HG03442 (cell line): ENCODE measurements around the gene SPDYE16.
A peak's percentile ranks its signal among the peaks of the same experiment; 100 is the strongest.
"Not testable (repeated sequence)": the region's sequence is repeated elsewhere in the genome, so short reads cannot be mapped to it uniquely, and the experiment has no call there.

Experiments
- ATAC-seq: cut with Tn5 transposase; IDR thresholded peaks from one replicate; pipeline ENCODE4 v1.9.1; 2021; ENCODE audit warnings: mild to moderate bottlenecking, moderate library complexity; ENCODE audit not compliant: unreplicated experiment

The SPDYE16 gene

DNA sequence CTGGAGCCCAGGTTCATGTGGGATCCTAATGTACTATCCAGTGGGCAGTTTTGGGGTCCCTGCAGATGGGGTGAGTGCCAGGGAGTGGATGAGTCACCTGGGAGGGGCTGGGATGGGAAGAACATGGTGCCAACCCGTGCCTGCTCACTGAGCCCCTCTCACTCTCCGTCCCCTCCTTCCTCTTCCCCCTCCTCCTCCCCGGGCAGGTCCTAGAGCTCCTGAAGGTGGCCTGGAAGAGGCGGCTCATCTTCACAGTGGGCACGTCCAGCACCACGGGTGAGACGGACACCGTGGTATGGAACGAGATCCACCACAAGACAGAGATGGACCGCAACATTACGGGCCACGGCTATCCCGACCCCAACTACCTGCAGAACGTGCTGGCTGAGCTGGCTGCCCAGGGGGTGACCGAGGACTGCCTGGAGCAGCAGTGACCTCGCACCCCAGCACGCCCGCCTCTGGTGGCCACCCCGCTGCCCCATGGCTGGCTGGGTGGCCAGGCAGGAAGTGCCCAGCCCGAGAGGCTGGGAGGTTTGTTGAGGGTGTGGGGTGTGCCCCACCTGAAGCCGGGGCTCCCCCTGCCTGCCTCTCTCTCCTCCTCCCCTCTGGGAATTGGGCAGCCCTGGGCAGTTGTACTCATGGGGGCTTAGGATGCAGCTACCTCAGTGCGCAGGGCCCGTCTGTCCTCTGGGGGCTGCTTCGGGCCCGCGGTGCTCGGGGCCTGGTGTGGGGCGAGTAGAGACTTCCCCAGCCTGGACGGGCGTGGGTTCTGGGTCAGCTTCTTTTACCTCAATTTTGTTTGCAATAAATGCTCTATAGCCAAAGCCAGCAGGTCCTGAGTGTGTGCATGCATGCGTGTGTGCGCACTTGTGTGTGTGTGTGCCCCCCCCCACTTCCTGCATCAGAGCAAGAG, 37.7 kb downstream of the SPDYE16 start:
- ATAC-seq, result no peak

- not testable (repeated sequence) for ATAC-seq
Observed at GRCh38 chr7:76504351-76505167, 38.5 kb downstream of the SPDYE16 start.

DNA sequence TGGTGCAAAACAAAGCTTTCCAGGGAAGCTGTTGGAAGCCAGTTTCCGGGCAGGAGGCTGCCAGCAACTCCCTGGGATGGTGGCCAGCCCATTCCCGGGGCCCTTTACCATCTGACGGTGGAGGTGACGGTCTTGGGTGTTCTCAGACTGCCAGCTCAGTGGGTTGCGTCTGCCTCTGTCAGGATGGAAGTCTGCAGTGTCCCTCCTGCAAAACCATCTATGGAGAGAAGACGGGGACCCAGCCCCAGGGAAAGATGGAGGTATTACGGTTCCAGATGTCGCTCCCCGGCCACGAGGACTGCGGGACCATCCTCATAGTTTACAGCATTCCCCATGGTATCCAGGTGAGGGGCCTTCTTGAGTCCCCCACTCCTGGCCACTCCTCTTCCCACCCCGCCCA, 39.9 kb downstream of the SPDYE16 start:
- not testable (repeated sequence) for ATAC-seq

DNA sequence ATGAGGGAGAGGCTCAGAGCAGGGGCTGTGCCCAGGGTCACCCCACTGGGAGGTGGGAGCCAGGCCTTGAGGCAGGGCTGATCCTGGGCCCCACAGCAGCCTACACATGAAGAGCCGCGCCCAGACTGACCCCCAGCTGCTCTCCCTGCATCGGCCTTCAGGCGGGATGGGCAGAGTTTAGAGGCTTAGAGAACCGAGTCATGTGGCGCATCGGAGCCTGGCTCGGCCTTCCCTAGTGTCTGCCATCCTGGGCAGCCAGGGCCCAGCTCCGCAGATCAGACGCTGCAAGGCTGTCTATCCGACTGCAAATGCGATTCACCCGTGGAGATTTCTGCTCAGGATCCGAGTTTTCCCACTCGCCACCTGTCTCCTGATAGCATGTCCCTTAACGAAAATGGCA, 40.3 kb downstream of the SPDYE16 start:
- ATAC-seq, result not testable (repeated sequence)

DNA sequence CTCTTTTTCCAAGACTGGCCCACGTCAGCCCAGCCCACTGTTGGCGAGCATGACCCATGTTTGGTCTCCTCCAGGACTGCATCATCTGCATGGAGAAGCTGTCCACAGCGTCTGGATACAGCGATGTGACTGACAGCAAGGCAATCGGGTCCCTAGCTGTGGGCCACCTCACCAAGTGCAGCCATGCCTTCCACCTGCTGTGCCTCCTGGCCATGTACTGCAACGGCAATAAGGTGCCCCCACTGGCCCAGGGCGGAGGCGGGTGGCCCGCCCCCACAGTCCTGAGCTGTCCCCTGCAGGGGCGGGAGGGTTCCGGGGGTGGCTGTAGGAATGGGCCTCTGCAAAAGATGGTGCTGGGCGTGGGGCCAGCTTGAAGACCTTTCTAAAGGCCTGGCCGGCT, 40.9 kb downstream of the SPDYE16 start:
- not testable (repeated sequence) for ATAC-seq

- not testable (repeated sequence) for ATAC-seq
Observed at GRCh38 chr7:76499924-76500241, 43.2 kb downstream of the SPDYE16 start.

DNA sequence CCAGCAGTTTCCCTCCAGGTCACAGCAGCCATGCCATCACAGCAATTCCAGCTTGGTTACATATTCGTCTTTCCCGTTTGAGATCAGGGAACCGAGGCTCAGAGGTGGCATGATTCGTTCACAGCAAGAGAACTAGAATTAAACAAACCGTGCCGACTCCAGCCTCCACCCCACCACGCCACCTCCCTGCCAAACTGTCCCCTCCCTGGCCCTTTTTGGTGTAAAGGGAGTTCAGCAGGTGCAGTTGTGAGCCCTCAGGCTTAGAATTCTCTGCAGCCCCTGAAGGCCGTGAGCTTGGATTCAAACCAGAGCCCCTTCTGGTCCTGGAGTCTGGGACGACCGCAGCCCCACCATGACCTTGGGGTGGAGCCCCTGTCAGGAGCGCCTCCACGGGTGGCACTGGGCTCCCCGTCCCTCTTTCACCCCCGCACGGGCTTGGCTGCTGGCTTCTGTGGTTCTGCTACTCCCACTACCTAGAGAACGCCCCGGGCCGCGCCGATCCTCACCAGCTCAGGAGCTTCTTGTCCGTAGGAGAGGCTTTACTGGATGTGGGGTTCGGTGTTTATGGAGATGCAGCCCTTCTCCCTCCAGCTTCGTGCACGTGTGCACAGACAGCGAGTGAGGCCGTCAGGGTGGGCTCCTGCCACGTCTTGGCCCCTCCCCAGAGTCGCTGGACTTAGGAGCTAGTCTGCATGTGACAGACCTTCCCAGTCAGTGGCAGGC, 43.7 kb downstream of the SPDYE16 start:
- ATAC-seq, result not testable (repeated sequence)

- not testable (repeated sequence) for ATAC-seq
Observed at GRCh38 chr7:76498583-76499200, 44.4 kb downstream of the SPDYE16 start.

DNA sequence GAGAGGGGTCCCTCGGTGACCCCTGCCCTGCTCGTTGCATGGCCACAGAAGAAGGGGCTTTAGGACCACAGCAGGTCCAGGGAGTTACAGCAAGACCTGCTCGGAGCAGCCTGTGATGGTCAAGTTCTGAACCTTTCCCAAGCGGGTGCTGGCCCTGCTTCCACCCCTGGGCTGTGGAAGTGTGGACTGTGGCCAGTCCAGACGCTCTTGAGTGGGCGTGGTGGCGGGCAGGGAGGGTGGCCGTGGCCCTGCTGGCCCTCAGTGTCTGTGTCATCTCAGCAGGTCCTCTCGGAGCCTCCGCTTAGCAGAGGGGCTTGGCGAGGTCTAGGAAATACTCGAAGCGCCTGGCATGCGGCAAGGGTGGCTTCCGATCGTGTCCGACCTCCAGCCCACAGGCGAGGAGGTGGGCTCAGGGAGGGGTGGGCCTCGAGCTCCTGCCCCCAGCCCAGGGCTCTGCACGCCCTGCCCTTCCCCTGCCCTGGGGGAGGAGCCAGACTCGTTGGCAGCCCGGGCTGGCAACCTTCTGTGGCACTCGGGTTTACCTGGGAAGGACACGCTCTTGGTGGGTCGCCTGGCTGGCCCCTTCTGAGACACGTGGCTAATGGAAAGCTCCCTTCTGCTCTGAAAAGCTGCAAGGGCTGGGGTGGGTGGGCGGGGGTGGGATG, 45.0 kb downstream of the SPDYE16 start:
- ATAC-seq, result not testable (repeated sequence)

DNA sequence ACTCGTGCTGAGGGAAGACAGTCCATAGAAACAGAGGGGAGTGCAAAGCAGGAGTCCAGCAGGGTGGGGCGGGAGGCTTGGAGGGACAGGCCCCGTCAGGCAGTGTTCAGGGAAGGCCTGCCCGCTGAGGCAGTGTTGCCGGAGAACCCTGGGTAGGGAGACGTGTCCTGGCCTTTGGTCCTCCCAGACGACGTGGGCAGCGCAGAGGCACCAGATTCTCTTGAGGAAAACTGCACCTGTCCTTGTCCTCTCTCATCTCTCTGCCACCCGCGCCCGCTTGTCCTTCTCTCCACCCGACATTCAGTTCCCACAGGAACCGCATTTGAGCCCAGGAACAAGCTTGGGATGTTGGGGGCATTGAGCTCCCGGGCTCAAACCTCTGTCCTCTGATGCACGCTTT, 47.4 kb downstream of the SPDYE16 start:
- not testable (repeated sequence) for ATAC-seq

GRCh38 chr7:76492139-76492538, 51.0 kb downstream of the SPDYE16 start:
- ATAC-seq, result not testable (repeated sequence)

- not testable (repeated sequence) for ATAC-seq
Observed at GRCh38 chr7:76487969-76488368, 55.1 kb downstream of the SPDYE16 start.

- peak; percentile 98 for ATAC-seq
Observed at GRCh38 chr7:76486618-76487017, 56.5 kb downstream of the SPDYE16 start.

GRCh38 chr7:76485822-76486610, 57.1 kb downstream of the SPDYE16 start:
- ATAC-seq, result peak; percentile 7

DNA sequence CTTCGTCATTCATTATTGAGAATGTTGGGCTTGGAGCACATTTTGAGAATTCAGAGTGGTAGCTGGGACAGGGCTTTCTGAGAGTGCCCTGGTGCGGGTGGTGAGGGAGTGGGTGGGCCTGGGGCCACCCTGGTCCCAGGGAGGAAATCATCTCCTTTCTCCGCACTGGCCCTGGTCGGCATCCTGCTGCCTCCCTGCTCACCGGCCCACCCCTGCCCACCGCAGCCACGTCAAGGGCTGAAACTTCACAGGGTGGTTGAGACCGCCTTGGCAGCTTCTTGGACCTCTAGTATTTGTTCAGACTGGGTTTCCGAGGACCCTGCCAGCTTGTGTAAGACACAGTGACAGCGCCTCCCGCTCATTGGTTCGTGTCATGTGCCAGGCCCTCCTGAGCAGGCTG, 58.6 kb downstream of the SPDYE16 start:
- ATAC-seq, result not testable (repeated sequence)

DNA sequence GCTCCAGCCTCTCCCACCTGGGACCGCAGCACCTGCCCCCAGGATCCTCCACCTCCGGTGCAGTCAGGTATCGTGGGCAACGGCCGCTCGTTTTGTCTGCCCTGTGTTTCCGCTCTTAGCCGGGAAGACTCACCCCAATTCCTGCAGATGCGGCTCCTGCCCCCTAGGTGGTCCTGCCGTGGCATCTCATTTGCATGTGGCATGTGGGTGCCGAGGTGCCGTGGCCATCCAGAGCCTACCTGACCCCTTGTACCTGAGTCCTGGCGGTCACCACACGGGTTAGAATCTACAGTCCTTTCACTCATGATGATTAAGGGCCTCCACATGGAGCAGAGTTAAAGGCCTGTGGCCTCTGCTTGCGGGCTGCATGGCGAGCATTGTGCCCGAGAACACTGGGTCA, 60.0 kb downstream of the SPDYE16 start:
- ATAC-seq, result not testable (repeated sequence)

DNA sequence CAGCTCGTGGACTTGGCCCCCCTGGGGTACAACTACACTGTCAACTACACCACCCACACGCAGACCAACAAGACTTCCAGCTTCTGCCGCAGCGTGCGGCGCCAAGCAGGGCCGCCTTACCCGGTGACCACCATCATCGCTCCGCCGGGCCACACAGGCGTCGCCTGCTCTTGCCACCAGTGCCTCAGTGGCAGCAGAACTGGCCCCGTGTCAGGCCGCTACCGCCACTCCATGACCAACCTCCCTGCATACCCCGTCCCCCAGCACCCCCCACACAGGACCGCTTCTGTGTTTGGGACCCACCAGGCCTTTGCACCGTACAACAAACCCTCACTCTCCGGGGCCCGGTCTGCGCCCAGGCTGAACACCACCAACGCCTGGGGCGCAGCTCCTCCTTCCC, 60.4 kb downstream of the SPDYE16 start:
- ATAC-seq, result not testable (repeated sequence)
